Hematopoietic multipotent progenitor cell treated with erythropoietin and hydrocortisone succinate and interleukin-3 and kit ligand, for 15 days (in vitro differentiated cells): ENCODE measurements around the gene THBS4.

Source experiments
- DNase-seq: peaks from one replicate; pipeline ENCODE4 v3.0.0-alpha.2; 2015; ENCODE audit warnings: low spot score

The THBS4 gene

DNA sequence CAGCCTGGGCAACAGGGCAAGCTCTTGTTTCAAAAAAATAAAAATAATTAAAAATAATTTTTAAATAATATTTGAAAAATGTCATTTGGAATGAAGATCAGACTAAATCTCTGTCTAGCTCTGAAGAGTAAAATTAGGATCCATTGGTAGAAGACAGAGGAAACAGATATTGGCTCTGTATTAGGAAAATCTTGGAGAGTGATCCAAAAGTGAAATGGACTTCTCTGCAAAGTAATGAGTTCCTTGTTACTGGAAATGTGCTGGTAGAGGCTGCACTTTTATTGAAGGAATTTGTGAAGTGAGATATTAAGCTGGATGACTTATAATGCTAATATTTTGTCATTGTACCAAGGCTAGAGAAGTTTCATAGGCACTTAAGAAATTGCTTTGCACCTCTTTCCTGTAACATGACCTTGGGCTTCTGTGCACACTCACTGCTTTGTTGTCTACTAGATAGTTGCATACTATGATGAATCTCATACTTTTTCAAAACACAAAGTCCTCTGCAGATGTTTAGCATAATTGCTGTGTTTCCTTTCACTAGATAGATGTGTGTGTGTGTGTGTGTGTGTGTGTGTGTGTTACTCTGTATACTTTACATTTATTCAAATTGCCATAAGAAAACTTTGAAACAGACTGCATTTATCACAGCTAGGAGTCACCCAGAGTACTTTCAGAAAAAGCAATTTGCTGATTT, 13.1 kb downstream of the THBS4 start:
- DNase-seq: no peak

DNA sequence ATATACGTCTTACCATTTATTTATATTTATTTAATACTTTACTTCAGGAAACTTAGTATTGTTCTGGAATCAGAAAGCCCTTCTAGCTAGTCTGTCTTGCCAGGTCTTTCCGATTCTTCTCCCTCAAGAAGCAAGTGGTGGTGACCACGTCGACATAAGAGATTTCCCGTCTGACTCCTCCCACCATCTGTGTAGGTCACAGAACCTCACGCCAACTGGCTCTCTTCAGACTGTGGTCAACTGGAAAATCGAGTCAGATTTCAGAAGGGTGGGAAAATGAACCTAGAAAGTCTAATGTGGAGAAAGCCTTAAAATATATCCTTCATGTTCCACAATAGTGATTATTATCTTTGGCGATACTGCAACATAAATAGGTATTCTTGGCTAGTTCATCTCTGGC, 17.3 kb downstream of the THBS4 start:
- DNase-seq: no peak

DNA sequence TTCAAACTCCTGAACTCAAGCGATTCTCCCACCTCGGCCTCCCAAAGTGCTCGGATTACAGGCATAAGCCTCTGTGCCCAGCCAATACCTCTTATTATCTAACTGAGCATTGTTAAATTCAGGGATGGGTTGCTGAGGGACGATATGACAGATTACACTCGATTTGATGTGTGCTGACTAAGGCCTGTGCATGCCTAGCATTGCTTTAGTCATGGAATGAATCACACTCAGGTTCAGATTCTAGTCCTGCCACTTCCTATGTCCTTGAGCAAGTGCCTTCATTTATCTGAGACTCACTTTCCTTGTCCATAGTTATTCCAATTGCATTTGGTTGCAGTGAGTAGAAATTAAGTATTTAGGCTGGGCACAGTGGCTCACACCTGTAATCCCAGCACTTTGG, 19.5 kb downstream of the THBS4 start:
- no peak for DNase-seq

DNA sequence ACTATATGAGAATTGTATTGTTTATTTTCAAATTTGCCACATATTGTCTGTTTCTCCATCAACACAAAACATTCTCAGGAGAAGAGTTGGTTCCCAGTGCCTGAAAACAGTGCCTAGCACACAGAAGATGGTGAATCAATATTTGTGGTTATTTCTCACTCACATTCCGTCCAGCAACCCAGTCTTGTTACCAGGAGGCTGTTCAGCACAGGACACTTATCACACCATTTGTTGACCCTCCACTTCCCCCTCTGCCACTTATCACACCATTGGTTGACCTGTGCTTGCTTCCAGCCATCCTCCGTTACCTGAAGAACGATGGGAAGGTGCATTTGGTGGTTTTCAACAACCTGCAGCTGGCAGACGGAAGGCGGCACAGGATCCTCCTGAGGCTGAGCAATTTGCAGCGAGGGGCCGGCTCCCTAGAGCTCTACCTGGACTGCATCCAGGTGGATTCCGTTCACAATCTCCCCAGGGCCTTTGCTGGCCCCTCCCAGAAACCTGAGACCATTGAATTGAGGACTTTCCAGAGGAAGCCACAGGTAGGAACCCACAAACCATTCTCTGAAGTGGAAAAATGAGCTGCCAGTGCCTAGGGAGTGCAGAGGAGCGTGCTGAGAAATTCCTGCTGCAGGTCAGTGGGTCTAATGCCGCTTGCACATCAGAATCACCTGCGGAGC, 20.5 kb downstream of the THBS4 start:
- DNase-seq: no peak

DNA sequence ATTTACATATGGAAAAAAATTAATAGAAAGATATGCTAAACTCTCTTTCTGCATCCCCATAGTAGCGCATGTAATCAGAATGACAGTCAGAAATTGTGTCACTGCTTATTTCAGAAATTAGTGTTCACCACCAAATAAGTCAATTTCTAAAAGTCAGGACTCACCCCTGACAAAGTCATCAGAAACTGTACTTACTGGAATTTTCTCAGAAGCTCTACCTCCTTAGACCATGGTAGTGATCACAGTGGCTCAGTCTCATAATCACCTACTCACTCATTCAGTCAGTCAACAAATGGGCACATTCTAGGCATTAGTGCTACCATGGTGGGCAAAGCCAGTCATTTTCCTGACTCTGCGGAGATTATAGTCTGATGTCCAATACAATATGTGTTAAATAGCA, 22.0 kb downstream of the THBS4 start:
- no peak for DNase-seq

DNA sequence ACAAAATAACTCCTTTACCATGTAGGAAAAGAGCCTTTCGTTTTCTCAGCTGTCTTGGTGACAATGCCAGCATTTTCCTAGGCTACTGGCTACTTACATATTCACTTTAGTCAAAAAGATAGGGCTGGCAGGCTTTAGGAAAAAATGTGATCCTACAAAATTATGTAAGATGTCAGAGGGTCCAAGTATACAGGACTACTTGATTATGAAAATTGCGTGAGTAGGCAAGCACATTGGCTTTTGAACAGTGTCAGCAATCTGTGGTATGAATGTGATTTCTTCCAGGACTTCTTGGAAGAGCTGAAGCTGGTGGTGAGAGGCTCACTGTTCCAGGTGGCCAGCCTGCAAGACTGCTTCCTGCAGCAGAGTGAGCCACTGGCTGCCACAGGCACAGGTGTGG, 22.8 kb downstream of the THBS4 start:
- no peak for DNase-seq

DNA sequence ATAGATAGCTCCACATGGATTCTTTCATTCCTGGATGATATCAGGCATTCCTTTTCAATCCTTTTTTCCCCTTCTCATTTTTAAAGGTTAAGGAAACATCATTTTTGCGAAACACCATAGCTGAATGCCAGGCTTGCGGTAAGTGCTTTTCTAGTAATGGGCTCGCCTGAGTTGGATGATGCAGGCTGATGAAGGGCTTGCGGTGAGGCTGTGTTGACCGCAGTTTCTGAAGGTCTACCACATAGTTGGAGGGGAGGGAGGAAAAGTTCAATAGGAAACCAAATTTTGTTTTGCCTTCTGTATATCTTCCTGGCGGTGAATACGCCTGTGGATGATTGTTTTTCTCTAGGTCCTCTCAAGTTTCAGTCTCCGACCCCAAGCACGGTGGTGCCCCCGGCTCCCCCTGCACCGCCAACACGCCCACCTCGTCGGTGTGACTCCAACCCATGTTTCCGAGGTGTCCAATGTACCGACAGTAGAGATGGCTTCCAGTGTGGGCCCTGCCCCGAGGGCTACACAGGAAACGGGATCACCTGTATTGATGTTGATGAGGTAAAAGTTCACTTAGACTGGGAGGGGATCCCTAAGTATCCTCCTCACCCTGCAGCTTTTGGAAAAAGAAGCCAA, 24.3 kb downstream of the THBS4 start:
- DNase-seq: no peak

DNA sequence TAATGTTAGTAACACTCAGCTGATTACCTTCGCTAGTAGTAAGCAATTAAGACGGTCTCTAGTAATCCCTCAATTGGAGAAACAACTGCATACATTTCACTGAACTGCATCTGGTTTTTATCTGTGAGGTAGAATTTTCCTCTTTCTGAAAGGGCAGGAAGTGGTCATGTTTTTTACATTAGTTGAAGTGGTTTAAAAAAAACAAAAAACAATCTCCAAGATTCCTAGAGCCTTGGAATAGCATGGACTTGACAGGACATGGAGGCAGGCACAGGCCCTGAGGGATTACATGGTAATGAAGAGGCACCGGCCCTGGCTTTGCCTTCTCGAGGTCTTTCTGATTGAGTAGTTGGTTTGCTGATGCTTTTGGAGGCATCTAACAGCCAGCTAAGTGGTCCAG, 25.8 kb downstream of the THBS4 start:
- DNase-seq: no peak

DNA sequence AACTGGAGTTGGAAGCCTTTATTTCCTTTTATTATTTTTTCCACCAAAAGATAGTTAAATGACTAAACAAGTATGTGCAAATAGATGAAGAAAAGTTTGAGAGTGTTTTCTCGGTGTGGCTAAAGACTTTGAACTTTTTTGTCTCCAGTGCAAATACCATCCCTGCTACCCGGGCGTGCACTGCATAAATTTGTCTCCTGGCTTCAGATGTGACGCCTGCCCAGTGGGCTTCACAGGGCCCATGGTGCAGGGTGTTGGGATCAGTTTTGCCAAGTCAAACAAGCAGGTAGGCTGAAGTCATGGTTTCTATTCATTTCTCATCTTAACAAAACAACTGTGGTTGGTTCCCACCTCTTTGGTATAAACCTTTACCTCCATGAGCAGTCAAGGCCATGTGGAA, 26.4 kb downstream of the THBS4 start:
- no peak for DNase-seq

DNA sequence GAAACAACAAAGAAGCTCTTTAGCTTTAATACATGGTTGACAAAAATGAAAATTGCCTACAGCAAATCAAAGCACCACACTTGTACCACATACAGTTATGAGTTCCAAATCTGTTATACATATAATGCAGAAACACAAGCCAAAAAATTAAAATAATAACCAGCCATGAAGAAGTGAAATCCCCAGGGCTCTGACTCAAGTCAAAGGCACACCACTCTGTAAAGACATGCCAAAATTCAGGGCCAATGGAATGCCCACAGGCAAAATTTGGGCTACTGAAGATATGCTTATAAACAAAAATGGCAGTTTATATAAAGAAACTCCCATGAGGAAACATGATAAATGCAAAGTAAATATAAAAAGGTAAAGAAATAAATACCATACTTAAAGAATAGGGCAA, 29.0 kb downstream of the THBS4 start:
- DNase-seq: no peak

DNA sequence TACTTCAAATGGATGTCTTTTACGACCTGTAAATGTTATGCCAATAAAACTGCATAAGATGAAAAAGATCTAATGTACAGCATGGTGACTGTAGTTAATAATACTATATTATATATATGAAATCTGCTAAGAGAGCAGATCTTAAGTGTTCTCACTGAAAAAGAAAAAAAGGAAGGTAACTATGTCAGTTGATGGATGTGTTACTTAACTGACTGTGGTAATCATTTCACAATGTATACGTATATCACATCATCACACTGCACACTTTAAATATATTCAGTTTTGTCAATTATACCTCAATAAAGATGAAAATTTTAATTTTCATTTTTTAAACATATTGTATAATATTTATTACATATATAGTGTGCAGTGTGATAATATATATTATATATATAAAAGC, 31.9 kb downstream of the THBS4 start:
- DNase-seq: no peak

DNA sequence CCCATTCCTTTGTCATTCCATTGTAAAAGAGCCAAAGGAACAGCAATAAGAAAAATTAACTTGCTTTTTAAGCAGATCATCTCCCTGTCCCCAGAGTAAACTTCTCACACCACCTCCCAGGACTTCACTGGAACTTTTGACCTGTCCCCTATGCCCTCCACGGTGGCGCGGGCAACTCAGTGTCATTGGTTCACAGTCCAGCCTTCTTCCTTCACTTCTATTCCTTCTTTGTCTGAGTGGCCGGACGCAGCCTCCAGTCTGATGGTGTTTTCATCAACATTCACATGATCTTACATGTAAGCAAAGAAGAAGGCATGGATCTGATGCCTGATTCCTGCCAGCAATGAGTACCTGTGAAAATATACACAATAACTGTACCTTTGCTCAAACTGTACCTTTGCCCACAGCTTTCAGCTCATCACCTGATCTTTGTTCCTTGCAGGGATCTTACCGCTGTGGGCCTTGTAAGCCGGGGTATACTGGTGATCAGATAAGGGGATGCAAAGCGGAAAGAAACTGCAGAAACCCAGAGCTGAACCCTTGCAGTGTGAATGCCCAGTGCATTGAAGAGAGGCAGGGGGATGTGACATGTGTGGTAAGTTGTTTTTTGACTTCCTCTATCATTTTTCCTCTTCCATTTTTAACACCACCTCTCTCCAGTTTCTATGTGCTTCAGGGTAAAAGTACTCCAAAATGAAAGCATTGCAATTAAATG, 32.5 kb downstream of the THBS4 start:
- DNase-seq: no peak

DNA sequence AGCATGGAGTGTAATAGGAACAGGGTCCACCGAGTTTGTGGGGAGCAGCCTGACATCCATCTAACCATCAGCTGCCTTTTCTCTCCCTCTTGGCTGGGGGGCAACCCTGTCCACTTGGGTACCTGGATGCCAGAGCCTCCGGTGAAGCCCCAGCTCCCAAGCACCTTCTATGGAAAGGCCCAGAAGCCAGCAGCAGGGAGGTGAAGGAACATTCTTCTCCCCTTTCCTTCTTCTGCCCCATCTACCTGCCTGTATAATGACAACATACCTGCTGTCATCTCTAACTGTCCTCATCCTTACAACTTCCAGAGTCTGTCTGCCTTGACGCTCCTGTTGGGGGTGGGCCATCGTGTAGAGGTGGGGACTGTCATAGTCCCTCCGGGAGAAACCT, 33.1 kb downstream of the THBS4 start:
- no peak for DNase-seq

DNA sequence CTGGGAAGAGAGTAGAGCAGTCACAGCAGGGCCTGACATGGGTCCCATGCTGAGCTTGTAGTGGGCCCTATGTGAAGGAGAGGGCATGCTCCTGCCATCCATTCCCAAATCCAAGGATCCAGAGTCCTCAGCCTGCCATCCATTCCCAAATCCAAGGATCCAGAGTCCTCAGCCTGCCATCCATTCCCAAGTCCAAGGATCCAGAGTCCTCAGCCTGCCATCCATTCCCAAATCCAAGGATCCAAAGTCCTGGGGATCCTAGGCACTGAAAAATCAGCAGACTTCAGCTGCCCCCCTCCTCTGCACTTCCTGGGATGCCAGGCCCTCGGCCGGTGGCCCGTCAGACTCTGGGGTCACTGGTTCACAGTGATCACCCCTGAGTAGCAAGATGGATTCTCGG, 33.6 kb downstream of the THBS4 start:
- DNase-seq: no peak

DNA sequence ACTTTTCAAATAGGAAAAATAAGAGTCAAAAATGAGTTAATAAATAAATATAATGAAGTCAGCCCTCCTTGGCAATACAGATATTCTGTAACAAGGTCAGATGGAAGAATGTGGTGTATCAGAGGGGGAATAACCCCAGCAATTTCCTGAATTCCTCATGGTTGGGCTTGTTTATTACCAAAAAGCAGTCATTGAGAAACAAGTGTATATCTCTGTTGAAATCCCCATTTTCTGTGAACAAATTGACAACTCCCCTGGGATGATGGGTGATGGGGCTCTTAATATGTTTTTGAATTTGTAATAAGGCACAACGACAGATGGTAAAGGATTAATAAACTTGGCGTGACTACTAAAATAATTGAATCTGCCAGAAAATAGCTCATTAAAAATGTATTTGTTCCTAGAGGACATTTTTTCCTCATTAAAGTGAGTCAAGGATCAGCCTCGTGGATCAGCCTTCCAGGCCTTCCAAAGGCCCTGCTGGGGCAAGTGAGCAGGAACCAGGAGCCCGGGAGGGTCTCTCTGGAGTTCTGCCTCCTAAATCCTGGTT, 34.2 kb downstream of the THBS4 start:
- no peak for DNase-seq

DNA sequence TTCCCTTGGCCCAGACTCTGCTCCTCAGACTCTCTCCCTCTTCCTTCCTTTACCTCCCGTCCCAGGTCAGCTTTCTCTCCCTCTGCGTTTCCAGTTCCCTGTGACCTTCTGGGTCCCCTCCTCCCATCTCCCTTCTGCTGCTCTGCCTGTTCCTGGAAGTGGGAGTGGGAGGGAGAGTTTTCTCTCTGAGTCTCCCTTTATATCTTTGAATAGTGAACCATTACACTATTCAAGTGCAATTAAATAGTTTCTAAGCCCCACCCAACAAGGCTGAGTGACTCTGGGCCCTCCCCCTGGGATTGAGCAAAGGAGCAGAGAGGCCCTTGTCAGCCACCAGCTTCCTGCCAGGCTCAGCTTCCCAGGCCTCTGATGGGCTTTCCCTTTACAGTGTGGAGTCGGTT, 34.8 kb downstream of the THBS4 start:
- DNase-seq: no peak

DNA sequence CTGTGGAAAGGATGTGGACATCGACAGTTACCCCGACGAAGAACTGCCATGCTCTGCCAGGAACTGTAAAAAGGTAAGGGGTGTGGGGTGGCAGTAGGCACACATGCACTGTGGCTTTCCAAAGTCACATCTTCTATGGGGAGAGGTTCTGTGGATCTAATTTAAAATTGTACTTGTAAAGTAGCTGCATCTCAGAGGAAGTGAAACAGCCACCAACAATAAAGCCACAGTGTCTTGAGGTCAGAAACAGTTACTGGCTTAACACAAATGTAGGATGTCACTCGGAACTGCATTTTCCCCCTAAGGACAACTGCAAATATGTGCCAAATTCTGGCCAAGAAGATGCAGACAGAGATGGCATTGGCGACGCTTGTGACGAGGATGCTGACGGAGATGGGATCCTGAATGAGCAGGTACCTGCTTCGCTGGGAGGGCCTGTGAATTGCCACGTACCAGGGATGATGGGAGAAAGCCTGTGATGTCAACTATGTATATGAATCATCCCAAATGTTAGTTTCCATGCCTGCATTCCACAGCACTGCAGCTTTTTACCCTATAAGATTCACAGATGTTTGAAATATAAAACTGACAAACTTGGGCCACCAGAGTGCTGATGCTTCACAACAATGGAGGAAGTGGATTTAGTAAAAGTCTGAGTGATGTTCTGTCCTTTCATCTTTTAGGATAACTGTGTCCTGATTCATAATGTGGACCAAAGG, 35.3 kb downstream of the THBS4 start:
- no peak for DNase-seq

DNA sequence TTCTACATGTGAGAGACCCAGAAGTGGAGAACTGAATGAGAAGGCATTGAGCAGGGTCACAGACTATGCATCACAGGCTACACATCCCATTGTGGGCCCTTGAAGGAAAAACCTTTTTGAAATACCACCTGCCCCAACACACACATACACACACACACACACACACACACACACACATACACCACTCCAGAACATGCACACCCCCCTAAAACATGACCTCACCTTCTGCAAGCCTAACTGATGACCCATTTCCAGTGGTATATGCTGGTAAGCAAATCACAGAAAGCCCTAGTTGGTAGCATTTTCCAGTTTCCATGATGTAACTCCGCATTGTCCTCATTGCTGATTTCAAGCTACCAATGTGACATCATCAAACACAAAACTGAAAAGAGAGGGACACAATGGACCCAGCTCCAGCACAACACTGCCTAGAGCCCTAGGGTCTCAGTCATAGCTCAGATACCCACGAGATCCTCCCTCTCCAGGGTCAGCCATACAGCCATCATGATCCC, 36.4 kb downstream of the THBS4 start:
- no peak for DNase-seq

DNA sequence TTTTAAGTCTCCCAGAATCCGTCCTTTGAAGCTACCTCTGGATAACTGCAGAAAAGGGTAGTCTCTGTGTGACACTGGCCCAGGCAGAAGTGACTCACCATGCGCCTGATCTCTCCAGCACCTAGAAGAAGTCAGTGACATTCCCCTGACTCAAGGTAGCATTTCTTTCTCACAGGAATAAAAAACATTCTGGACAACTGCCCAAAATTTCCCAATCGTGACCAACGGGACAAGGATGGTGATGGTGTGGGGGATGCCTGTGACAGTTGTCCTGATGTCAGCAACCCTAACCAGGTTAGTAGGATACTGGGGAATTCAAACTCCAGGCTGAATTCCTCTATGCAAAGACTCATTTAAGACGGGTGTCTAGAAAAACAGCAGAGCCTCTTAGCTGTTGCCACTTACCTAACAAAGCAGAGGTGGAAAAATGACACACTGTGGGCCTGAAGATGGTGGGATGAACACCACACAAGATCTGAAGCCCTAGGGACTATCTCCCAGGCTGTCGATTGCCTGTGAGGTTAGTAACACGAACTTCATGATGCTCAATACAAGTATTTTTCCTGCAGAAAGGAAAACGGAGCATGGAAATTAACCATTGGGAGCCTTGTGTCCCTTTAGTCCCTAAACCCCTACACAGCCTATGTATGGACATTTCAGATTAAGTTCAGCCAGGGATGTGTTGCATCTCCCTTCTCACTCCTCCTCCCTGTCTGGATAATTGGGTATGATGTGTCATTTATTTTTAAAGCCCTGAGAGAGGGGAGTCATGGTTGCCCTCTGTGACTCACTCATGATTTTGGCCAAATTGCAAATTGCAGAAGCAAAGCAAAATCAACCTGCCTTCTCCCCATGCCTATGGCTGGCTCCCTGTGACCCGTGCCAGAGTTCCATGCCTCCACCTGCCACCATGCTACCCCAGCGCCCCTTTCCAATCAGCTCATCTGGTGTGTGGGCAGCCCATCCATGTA, 37.2 kb downstream of the THBS4 start:
- DNase-seq: no peak
